Tibial artery (tissue), 4 donors: Measurements from ENCODE around the gene ADAM23.

Experiments used
- DNase-seq, 2 donors: peaks; one replicate each; pipeline ENCODE4 v3.0.0-alpha.2; 2019
- H3K27ac ChIP-seq, 2 donors: fragments of 200-600 bp; sonication (generic) in 1 of 2; 1 replicate in 1 of 2; 2 replicates in 1 of 2; pipeline ENCODE4 v1.5.1; 2018 to 2019; ENCODE audit warnings: mild to moderate bottlenecking in 1 of 2
- H3K27me3 ChIP-seq, 2 donors: fragments of 200-600 bp; sonication (generic) in 1 of 2; one replicate each; pipeline versions ENCODE4 v1.5.1 to v1.6.0; 2016 to 2019
- H3K36me3 ChIP-seq, 3 donors: fragments of 200-600 bp; sonication (generic) in 2 of 3; one replicate each; pipeline ENCODE4 v1.5.1; 2016 to 2019; ENCODE audit warnings: mild to moderate bottlenecking in 2 of 3
- H3K4me1 ChIP-seq, 4 donors: fragments of 200-600 bp; sonication (generic) in 2 of 4; 1 replicate in 3 of 4; 2 replicates in 1 of 4; pipeline ENCODE4 v1.5.1; 2016 to 2019
- H3K4me3 ChIP-seq, 2 donors: fragments of 200-600 bp; sonication (generic) in 1 of 2; 1 replicate in 1 of 2; 2 replicates in 1 of 2; pipeline ENCODE4 v1.5.1; 2018 to 2019; ENCODE audit warnings: mild to moderate bottlenecking in 2 of 2
- H3K9me3 ChIP-seq, 3 donors: fragments of 200-600 bp; sonication (generic) in 1 of 3; one replicate each; pipeline ENCODE4 v1.5.1; 2016 to 2019
- intact Hi-C: fragments of 100-400 bp; cut with DNase I; formaldehyde crosslinking; loops from one replicate; pipeline ENCODE4 v1.15.0; 2023; ENCODE audit warnings: low total_unique reads
- TF ChIP-seq, protein P1 (sequence below), 2 experiments: fragments of 200-600 bp in 1 of 2; fragments of 450-650 bp in 1 of 2; IDR thresholded peaks; one replicate each; pipeline ENCODE4 v1.5.1; 2017 to 2019; ENCODE audit warnings: antibody characterized with exemption in 2 of 2, mild to moderate bottlenecking in 1 of 2, moderate library complexity in 1 of 2

Gene ADAM23

DNA sequence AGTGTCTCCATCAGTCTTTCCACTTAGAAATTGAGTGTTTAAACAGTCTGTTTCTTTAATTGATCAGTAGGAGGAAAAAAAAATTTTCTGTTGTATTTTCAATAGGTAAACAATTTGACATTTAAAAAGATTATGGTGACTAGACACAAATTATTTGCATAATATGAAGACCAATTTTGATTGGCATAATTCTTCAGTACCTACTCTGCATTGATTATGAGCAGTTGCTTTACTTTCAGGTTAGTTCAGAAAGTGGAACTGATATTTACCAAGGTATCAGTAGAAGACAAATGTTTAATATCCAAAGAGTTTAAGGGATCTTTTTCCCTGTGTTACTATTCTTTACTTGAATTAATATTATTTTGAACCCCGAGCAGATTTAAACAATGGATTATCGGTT, 2.6 kb downstream of the ADAM23 start:
- peaks cover 0 to 17% (median 14%) of the 10 kb centered on the region in 4 donors for H3K4me1 ChIP-seq
- no peaks in the 10 kb centered on the region for H3K9me3 ChIP-seq
- DNase-seq: no peak
- H3K27ac ChIP-seq: no peak overlapping the region
- intact Hi-C loops: no loop called here
- H3K36me3 ChIP-seq: no peaks in the 10 kb centered on the region
- no peak overlapping the region for H3K4me3 ChIP-seq
- TF ChIP-seq, protein P1, sequence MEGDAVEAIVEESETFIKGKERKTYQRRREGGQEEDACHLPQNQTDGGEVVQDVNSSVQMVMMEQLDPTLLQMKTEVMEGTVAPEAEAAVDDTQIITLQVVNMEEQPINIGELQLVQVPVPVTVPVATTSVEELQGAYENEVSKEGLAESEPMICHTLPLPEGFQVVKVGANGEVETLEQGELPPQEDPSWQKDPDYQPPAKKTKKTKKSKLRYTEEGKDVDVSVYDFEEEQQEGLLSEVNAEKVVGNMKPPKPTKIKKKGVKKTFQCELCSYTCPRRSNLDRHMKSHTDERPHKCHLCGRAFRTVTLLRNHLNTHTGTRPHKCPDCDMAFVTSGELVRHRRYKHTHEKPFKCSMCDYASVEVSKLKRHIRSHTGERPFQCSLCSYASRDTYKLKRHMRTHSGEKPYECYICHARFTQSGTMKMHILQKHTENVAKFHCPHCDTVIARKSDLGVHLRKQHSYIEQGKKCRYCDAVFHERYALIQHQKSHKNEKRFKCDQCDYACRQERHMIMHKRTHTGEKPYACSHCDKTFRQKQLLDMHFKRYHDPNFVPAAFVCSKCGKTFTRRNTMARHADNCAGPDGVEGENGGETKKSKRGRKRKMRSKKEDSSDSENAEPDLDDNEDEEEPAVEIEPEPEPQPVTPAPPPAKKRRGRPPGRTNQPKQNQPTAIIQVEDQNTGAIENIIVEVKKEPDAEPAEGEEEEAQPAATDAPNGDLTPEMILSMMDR (IDR thresholded peaks at IDR 0.05): no peak
- peaks cover 0 to 25% of the 10 kb centered on the region in 2 donors for H3K27me3 ChIP-seq

DNA sequence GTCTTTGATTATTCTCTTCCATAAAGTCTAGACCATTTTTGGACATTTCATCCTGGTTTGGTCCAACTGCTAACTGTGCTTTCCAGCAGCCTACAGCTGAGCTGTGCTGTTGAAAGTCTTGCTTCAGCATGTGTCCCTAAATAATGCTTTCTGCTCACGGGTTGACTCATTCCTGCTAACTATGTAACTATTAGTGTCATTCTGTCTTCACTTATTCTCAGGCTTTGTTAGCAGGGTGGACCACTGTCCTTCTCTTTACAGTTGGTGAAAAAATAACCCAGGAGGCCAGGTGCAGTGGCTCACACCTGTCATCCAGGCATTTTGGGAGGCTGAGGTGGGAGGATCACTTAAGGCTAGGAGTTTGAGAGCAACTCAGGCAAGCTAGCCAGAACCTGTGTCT, 8.9 kb downstream of the ADAM23 start:
- Histone ChIP-seq H3K27ac (no peak overlapping the region), H3K4me3 (no peak overlapping the region), H3K4me1 (no peaks in the 10 kb centered on the region), H3K9me3 (no peaks in the 10 kb centered on the region), H3K36me3 (no peaks in the 10 kb centered on the region), H3K27me3 (no peaks in the 10 kb centered on the region)
- intact Hi-C loops: no loop called here
- DNase-seq: no peak
- TF ChIP-seq, protein P1 (IDR thresholded peaks at IDR 0.05): no peak

DNA sequence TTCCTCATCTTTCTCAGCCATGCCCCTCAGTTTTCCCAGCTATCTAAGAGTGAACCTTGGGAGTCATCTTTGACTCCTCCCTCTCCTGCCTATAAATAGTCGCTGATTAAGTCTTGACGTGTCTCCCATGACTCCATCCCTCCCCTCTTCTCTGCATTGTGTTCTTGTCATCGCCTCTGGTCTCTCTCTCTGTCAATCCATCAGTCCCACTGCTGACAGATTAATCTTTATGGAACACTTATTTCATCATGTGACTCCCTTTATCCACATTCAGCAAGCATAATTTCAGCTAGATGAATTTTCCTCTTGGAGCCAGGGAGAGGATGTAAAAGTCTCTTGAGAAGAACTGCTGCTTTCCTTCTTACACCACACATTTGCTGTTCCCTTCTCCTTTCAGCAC, 9.4 kb downstream of the ADAM23 start:
- TF ChIP-seq, protein P1 (IDR thresholded peaks at IDR 0.05): no peak
- Histone ChIP-seq H3K27me3 (no peaks in the 10 kb centered on the region), H3K4me3 (no peak overlapping the region), H3K4me1 (no peaks in the 10 kb centered on the region), H3K36me3 (no peaks in the 10 kb centered on the region), H3K9me3 (no peaks in the 10 kb centered on the region), H3K27ac (no peak overlapping the region)
- intact Hi-C loops: no loop called here
- no peak for DNase-seq

DNA sequence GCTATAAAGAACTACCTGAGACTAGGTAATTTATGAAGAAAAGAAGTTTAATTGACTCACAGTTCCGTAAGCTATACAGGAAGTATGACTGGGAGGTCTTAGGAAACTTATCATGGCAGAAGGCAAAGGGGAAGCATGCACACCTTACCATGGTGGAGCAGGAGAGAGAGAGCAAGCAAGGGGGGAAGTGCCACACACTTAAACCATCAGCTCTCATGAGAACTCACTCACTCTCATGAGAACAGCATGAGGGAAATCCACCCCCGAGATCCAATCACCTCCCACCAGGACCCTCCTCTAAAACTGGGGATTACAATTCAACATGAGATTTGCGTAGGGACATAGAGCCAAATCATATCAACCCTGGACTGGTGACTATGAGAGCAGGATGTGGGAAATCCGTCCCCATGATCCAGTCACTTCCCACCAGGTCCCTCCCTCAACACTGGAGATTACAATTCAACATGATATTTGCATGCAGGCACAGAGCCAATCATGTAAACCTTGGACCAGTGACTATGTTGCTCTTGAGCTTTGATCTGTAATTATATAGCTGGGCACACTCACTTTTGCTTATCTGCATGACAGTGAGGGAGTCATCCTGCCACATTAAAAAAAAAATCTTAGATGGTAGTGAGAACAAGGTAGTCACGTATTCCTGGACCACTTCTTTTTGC, 12.9 kb downstream of the ADAM23 start:
- no peaks in the 10 kb centered on the region for H3K4me1 ChIP-seq

DNA sequence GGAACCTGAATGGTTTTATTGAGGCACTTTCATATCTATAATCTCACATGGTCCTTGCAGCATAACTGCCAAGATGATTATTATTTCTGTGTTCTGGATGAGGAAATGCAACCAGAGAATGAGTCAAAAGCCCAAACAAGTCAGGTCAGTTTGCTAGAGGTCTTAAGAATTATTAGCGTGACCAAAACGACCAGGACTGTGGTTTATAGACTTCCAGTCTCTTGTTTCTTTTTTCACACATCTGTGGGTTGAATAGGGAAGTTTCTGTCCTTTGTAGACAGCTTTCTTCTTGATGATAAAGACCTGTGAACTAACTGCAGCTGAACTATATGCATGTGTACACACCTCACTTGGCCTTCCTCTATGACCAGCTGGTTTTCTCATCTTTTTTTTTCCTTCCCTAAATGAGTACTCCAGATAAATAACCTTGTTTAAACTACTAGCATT, 13.9 kb downstream of the ADAM23 start:
- no peaks in the 10 kb centered on the region for H3K27me3 ChIP-seq
- no peak overlapping the region for H3K27ac ChIP-seq
- TF ChIP-seq, protein P1 (IDR thresholded peaks at IDR 0.05): no peak

More for the DNA sequence above, 12.9 kb downstream of the ADAM23 start:
- TF ChIP-seq, protein P1 (IDR thresholded peaks at IDR 0.05): no peak
- intact Hi-C loops: no loop called here
- Histone ChIP-seq H3K27ac (no peak overlapping the region), H3K36me3 (no peaks in the 10 kb centered on the region), H3K4me3 (no peak overlapping the region), H3K9me3 (no peaks in the 10 kb centered on the region), H3K27me3 (no peaks in the 10 kb centered on the region)
- no peak for DNase-seq

More for the DNA sequence above, 13.9 kb downstream of the ADAM23 start:
- H3K4me1 ChIP-seq: no peaks in the 10 kb centered on the region
- H3K9me3 ChIP-seq: no peaks in the 10 kb centered on the region
- H3K36me3 ChIP-seq: no peaks in the 10 kb centered on the region
- intact Hi-C loops: no loop called here
- H3K4me3 ChIP-seq: no peak overlapping the region
- no peak for DNase-seq
